HG02840 (cell line): ENCODE measurements around the gene SPHKAP.
"Not testable (repeated sequence)": the region's sequence is repeated elsewhere in the genome, so short reads cannot be mapped to it uniquely, and the experiment has no call there.

Source experiments
- ATAC-seq: cut with Tn5 transposase; IDR thresholded peaks from one replicate; pipeline ENCODE4 v1.9.1; 2021; ENCODE audit warnings: mild to moderate bottlenecking, moderate library complexity, moderate number of reproducible peaks; ENCODE audit not compliant: unreplicated experiment, low FRiP score

The SPHKAP gene, protein sequence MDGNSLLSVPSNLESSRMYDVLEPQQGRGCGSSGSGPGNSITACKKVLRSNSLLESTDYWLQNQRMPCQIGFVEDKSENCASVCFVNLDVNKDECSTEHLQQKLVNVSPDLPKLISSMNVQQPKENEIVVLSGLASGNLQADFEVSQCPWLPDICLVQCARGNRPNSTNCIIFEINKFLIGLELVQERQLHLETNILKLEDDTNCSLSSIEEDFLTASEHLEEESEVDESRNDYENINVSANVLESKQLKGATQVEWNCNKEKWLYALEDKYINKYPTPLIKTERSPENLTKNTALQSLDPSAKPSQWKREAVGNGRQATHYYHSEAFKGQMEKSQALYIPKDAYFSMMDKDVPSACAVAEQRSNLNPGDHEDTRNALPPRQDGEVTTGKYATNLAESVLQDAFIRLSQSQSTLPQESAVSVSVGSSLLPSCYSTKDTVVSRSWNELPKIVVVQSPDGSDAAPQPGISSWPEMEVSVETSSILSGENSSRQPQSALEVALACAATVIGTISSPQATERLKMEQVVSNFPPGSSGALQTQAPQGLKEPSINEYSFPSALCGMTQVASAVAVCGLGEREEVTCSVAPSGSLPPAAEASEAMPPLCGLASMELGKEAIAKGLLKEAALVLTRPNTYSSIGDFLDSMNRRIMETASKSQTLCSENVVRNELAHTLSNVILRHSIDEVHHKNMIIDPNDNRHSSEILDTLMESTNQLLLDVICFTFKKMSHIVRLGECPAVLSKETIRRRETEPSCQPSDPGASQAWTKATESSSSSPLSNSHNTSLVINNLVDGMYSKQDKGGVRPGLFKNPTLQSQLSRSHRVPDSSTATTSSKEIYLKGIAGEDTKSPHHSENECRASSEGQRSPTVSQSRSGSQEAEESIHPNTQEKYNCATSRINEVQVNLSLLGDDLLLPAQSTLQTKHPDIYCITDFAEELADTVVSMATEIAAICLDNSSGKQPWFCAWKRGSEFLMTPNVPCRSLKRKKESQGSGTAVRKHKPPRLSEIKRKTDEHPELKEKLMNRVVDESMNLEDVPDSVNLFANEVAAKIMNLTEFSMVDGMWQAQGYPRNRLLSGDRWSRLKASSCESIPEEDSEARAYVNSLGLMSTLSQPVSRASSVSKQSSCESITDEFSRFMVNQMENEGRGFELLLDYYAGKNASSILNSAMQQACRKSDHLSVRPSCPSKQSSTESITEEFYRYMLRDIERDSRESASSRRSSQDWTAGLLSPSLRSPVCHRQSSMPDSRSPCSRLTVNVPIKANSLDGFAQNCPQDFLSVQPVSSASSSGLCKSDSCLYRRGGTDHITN (N-terminal part only)

DNA sequence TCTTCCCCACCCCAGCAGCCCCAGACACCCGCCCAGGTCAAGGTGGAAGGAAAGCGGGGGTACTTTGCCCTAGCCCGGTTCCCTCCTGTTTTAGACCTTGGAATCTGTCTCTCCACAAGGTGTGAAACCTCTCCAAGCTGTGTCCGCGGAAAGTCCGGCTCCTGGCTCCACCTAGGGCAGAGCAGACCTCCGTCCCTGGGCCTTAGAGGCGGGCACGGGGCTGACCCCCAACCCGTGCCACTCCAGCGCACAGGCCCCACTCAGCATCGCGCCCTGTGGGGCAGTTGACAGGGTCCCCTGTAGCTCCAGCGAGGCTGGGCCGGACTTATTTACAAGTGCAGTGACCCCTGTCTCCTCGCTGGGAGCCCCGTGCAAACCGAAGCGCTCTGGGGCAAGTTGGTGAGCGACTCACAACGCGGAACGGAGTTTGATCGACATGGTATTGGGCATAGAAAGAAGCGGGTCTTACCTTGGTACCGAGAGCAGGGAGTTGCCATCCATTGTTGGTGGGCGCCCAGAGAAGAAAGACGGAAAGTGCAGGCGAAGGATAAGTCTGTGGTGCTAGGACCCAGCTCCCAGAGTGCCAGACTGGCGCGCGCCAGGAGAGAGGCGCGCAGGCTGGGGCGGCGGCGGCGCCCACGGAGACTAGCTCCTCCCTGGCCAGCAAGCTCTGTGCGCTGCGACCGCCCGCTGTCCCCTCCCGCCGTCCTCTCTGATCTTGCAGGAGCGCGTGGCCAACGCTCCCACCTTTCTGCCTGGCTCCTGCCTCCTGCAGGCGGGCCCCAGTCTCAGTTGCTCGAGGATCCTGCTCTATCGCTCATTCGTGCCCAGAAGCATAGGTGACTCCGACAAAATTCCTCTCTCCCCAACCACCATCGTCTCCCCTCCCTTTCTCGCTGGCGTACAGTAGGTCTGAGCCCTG, at the start of gene SPHKAP:
TSS of gene SPHKAP (minus strand) at position 590 of the 922 bp plus-strand sequence. CDS start at position 501, 89 bp downstream.
- ATAC-seq: no peak

DNA sequence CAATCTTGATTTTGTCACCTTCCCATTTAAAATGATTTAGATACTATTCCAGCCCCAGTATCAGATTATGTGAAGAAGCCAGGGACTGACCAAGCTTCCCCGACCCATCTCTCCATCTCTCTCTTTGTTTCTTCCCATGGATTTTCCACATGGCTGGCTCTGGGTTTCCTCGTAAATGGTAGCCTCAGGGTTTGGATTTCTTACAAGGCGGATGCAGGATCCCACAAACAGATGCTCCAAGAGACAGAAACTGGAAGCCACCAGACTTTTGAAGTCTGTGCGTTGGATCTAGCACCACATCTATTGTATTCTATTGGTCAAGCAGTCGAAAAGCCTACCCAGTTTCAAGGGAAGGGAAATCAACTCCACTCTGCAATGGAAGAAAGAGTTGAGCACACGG, 46.0 kb upstream of the SPHKAP start:
- no peak for ATAC-seq

DNA sequence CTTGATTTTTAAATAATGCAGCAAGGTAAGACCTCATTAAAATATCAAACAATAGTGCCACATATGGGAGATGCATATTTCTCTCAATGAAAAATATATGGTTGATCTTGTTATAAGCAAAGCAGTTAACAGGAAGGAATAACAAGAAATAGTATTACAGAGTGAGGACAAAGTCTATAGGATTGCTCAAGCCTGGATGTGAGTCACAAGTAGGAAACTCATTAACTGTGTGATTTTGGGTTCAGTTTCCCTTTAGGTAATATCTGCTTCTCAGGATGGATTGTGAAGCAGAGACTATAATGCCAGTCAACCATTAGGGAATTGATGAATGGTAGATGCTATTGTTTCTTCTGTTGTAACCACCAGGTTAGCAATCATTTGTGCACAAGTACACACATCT, 42.9 kb upstream of the SPHKAP start:
- no peak for ATAC-seq

DNA sequence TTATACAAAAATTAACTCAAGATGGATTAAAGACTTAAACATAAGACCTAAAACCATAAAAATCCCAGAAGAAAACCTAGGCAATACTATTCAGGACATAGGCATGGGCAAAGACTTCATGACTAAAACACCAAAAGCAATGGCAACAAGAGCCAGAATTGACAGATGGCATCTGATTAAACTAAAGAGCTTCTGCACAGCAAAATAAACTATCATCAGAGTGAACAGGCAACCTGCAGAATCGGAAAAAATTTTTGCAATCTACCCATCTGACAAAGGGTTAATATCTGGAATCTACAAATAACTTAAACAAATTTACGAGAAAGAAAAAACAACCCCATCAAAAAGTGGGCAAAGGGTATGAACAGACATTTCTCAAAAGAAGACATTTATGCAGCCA, 37.1 kb upstream of the SPHKAP start:
- not testable (repeated sequence) for ATAC-seq

DNA sequence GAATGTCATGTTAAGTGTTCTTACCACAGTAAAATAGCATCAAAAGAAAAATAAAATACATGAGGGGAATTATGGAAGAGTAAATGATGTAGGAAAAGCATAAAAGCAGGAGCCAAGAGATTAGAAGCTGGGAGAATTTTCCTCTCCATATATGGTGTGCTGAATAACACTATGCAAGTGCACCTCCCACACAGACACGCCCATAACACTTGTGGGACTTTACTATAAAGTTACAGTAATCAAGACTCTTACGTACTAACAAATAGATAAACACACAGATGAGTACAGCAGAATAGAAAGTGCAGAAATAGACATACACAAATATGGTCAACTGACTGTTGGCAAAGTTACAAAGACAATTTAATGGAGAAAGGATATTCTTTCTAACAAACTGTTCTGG, 16.0 kb upstream of the SPHKAP start:
- ATAC-seq: no peak

DNA sequence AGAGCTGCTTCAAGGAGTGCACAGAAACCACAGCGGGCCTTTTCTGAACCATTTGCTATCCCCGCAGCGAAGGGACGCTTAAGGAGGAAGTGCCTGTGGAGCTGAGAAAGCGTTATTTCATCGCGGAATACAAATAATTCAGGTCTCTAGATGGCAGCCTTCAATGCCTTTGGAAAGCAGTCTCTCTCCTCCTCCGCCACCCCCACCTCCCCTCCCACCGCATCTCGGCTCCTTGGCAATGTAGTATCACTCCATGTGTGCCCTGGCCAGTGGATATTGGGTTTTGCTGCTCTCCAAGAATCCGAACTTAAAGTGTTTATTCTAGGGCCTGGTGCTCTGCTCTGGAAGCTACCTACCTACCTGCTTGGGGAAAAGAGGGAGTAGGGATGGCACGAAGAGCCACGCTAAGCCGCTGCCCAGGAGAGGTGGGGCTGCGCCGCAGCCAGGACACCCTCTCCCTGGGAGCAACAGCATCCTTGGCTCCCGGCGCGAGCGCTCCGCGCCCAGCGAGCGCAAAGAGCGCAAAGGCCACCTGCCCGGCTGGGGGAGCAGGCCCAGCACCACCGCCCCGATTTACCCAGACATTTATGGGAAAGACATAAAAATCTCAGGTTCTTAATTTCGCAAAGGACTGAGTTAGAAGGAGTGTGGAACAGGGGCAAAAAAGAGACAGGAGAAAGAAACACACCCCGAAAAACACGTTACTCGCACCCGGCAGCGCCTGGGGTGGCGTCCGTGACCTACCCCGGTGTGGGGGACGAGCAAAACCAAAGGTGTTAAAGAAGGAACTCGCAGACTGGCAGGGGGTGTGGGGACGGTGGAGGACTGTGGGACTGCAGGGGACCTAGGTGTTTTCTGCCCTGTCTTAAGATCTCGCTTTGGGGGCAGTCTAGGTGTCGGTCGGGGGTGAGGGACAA, 1.0 kb downstream of the SPHKAP start:
- no peak for ATAC-seq

DNA sequence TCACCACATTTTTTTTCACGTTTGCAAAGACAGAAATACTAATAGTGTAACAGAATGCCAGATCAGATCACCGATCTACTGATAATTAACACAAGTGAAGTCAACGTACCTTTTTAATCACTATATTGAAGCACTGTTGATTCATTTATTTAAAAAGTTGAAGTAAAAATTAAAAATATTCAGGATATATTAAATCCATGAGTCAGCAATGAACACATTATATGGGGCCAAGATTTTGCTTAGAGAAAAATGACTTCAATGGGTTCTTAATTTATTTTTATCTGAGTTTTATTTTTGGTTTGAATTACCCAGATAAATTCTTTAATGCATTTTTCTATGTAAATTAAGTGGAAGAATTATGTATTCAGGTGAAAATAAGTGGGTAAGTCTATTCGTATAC, 14.2 kb downstream of the SPHKAP start:
- ATAC-seq: no peak

DNA sequence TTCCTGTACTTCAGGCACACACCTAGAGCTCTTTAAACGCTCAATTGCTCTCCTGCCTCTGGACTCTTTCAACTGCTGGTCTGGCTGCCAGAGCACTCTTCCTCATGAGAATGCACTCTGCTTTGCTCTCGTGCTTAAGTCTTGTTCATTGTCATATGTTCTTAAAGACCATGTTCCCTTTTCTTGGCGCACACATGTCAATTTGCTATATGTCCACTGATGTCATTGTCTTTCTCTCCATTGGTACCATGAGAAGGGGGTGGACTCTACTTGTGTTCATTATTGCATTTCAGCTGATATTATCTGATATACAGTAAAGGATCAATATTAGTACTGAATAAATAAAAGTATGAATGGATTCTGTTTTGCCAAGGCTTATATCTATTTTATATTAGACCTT, 16.8 kb downstream of the SPHKAP start:
- no peak for ATAC-seq

DNA sequence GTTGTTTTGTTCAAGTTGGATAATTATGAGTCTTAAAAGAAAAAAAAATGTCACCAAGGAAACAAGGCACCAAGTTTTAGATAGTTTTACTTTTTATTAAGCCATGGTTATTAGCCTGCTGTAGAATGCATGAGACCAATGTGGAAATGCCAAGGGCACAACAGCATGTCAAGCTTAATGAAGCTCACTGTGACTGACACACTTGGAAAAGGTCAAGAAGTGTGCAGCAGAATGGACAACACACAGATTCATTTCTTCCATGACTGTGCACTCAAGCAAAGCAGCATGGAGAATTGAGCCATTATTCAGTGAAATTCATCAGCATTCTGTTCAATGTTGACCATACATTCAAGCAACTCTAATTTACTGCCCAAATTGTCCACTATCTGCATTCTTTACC, 23.6 kb downstream of the SPHKAP start:
- no peak for ATAC-seq

DNA sequence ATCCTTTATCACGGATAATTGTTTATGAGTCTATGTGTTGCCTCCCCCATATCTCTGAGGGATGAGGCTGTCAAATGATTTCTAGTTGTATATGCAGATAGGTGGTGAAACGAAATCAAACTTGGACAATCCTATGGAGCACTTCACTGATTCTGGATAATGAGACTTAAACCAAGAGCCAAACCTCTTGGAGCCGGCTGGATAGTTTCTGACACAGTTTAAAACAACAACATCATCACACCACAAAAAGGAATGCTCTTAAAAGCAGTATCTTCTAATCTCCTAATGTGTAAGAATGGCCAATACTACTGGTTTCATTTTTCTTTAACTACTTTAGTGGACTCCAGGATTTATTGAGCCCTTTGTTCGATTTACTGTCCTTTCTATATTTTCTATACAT, 36.5 kb downstream of the SPHKAP start:
- ATAC-seq: no peak

DNA sequence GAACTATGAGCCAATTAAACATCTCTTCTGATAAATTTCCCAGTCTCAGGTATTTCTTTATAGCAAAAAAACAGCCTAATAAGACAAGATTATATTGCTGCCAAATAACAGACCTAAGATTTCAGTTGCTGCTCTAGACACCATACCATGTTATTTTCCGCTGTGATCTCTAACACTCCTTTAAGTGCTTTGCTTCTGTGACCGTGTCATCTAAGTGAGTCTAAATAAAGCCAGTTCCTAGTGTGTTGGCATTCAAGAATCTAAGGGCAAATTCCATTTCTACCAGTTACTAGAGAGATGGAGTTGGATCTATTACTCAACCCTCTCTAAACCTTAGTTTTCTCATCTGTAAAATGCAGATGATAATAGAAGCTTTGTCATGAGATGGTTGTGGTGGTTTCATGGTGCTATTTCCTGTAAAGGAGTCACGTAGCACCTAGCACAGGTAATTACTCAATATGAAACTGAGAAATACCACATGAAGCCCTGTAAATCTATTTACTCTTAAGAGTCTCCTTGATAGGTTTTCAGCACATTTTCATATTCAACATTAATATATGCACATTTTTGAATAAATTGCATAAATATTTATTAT, 40.5 kb downstream of the SPHKAP start:
- no peak for ATAC-seq

DNA sequence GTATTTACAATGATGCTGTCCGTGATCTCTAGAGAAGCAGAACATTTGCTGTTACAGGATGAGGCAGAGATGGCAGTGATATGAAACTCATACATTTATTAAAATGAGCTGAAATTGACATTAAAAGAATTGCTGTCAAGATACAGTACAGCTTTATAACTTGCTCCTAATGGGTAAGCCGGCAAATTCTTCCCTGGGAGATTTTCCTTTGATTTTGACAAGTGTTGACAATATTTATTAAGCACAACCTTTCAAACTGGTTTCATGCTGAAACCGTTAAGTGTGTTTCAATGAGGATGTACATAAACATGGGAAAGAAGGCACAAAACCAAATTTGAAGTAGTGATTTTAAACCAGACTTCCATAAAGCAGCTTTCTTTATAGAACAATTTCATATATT, 45.5 kb downstream of the SPHKAP start:
- no peak for ATAC-seq

DNA sequence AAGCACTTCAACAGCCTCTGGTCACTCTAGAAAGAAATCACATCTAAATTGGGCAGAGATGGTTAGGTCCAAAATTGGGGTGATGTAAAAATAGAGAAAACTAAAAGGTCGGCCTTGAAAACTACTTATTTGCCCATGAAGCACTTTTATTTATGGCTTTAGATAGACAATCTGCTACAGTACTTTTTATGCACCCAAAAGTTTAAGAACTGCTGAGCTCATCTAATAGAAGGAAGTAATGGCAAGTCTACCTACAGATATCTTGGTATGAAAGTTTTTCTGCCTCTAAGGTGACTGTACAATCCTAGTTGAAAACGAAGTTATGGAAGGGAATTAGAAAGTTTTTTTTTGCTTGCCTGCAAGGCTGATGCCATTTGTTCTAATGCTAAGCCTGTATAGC, 46.2 kb downstream of the SPHKAP start:
- no peak for ATAC-seq

DNA sequence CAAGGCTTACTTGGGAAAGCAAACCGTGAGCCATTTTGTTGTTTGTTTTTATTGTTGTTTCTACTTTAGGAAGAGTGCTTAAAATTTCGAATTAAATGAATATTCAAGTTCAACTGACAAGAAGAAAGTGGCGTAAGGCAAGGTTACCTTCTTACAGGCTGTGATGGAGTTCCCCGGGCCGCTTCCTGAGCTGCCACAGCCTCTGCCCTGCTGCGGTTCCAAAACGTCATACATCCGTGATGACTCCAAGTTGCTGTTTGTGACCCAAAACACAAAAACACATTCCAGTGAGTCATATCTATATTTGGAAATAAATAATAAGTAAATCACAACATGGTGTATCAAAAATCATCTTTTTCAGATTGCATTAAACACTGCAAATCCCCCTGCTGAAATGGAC, 49.7 kb downstream of the SPHKAP start:
- ATAC-seq: no peak

DNA sequence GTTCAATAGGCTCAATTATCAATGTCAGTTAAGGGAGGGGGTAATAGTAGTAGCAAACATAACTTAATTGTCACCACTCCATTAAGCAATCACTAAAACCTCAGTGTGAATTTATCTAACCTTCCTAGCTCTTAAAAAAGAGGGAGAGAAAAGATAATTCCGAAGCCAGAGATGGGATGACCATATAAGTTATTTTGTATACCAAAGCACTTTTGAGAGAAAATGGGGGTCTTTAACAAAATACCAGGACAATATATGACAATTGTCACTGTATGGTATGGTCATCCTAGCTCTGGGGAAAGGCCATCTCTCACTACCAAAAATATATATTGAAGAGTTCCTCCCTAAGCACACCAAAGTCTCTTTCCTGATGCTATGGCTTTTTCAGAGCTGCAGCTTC, 55.1 kb downstream of the SPHKAP start:
- ATAC-seq: no peak

DNA sequence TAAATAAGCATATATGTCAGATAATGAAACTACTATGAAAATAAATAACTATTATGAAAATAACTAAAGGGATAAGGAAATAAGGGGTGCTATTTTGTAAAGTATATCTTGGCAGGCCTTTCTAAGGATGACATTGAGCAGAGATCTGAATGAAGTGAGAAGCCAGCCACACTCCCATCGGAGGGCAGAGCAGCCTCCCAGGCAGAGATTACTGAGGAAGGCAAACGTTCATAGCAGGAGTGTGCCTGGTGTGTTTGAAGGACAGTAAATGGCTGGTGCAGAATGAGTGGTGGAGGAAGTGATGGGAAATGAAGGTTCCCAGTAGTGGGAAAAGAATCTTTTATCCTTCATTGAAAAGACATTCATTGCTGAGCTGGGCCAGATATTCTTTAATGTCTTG, 62.5 kb downstream of the SPHKAP start:
- ATAC-seq: no peak

DNA sequence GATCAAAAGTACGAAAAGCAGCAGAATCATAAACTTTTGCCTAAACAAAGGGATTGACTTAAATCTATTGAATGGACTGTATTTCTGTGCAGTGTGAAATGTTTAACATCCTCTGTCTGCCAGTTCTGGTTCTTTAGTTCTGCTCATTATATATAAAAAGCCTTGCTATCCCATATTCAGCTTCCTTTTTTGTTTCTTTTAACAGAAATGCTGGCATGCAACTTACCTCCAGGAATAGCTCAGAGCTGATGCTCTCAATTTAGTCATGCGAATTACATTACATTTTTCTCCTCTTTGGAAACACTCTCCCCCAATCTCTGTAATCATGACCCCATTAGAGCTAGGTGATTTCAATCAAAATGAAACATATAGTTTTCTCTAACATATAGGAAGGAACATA, 73.6 kb downstream of the SPHKAP start:
- ATAC-seq: no peak

DNA sequence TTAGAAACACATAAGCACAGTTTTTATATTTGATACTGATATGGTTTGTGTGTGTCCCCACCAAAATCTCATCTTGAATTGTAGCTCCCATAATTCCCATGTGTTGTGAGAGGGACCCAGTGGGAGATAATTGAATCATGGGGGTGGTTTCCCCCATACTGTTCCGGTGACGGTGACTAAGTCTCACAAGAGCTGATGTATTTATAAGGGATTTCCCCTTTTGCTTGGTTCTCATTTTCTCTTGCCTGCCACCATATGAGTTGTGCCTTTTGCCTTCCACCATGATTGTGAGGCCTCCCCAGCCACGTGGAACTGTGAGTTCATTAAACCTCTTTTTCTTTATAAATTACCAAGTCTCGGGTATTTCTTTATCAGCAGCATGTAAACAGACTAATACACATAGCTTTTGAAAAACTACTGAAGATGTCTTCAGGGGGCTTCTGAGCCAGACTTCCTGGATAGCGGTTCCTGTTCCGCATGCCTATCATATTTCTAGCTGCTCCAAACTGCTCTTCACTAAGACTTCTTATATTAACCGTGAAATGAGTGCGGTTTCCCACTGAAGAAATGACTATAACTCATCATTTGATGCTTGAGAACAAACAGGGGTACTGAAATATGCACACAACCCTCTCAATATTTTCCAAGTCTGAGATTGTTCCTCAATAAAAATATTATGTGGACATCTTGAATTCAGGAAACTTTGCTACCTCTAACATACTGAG, 75.8 kb downstream of the SPHKAP start:
- no peak for ATAC-seq
